Stimulated activated CD4-positive, alpha-beta T cell treated with anti-CD3 and anti-CD28 coated beads, TNF-alpha, amount 100 ng/mL, for 48 hours (primary cell): ENCODE measurements around the gene GATAD2A.

Experiments used
- DNase-seq, 3 donors: peaks; one replicate each; pipeline ENCODE4 v3.0.0-alpha.2; 2020; ENCODE audit warnings: low read depth in 3 of 3

The GATAD2A gene

DNA sequence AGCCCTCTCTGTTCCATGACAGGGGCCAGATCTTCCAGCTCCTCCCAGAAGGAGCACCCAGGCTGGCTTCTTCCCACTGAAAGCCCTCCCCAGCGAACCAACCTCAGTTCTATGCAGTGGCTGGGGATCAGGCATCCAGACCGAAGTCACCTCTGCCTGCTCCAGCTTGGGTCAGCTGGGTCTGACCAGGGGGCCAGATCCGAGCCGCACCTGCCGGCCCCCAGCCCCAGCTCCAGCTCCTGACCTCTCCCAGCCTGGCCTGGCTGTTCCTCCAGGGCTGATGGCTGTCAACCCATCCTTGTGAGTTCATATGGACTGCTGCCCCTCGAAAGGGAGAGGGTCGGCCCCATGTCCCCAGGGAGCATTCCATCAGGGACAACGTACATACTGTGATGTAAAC, 101.9 kb downstream of the GATAD2A start:
- DNase-seq: no peak

- DNase-seq: no peak
Measured at GRCh38 chr19:19508217-19508616, 102.7 kb downstream of the GATAD2A start.

- no peak for DNase-seq
Measured at GRCh38 chr19:19510432-19510831, 105.0 kb downstream of the GATAD2A start.

GRCh38 chr19:19513682-19514081, 108.2 kb downstream of the GATAD2A start:
- DNase-seq: no peak

DNA sequence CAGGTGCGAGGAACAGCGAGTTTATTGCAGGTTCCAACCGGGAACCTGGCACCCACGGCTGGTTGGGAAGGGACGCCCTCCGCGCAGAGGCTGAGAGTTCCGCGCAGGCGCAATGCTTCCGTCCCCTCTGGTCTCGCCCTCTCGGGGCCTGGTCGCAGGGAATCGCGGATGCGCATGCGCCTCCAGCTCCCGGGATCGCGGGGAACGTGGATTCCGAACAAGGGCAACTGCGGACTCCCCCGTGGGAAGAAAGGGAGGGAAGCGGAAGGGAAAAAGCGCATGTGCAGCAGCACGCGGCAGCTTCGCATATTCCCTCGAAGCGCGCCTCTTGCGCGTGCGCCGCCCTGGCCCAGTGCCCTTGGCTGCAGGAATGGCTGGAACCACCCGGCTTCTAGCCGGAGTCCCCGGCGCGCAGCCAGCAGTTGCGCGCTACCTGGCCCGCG, 108.8 kb downstream of the GATAD2A start:
- no peak for DNase-seq

DNA sequence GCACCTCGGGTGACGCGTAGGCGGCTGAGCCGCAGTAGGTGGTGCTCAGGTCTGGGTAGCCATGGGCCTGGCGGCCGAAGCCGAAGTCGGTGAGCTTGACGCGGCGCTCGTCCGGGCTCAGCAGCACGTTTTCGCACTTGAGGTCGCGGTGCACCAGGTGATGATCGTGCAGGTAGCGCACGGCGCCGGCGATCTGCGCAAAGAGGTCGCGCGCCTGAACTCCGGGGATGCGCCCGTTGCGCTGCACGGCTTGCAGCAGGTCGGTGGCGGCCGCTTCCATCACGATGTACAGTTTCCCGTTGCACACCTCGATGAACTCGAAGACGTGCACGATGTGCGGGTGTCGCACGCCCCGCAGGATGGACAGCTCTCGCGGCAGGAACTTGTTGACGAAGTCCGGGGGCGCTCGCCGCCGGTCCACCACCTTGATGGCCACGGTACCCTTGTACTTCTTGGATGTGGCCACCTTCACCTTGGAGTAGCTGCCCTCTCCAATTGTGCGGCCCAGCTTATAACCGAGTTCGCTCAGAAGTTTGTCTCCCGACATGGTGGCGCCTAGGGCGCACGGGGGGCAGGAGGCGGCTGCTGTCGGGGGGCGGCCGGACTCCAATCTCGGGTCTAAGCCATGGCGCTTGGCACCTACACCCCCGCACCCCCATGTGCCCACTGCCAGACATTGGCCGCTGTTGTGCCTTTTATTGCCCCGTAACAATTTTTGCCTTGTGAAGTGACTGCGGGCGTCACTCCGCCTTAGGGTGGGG, 109.6 kb downstream of the GATAD2A start, which contains the start of gene TSSK6:
TSS of gene TSSK6 (minus strand) at position 668 of the 761 bp plus-strand sequence. CDS start at position 547, 121 bp downstream.
- no peak for DNase-seq

DNA sequence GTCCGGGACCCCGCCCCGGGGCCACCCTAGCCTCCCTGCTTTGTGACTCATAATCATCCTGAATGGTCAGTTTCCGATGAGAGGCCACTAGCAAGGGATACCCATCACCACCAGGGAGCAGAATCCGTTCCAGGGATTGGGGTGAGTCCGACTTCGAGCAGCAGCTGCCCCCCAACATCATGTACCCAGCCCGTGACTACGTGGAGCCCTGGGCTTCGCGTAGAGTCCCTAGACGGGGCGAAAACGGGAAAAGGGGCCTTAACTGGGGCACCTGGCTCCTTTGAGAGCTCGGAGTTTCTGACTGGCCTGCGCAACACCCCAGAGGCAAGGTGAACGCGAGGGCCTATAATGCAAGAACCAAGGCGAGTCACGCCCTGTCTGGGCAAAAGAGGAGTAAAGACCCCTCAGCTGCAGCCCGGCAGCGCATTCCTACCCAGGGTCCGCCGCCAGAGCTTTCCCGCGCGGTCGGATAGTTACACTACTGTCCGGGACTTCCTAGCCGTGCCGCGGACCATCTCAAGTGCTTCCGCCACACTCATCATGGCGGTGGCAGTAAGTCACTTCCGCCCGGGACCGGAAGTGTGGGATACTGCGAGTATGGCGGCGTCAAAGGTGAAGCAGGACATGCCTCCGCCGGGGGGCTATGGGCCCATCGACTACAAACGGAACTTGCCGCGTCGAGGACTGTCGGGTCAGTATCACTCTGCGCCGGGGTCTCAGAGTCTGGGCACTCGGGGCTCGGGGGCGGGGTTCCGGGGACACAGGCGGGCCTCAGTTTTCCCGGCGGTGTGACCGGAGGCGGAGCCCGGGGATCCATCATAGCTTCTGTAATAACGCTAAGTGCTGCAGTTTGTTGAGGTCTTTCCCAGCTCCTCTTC, 110.4 kb downstream of the GATAD2A start, which contains the start of gene NDUFA13:
TSS of gene NDUFA13 (plus strand) at position 584 of the 878 bp plus-strand sequence. CDS start at position 598, 14 bp downstream.
- peak; percentile 84 to 90 (median 87) for DNase-seq

DNA sequence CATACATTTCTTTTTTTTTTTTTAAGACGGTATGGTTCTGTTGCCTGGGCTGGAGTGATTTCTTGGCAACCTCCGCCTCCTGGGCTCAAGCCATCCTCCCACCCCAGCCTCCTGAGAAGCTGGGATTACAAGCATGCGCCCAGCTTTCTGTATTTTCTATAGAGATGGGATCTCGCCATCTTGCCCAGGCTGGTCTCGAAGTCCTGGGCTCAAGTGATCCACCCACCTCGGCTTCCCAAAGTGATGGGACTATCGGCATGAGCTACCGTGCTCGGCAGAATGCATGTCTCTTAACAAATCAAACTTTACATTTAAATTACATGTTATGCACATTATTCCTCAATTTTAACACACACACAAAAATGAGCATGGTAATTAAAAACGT, 111.8 kb downstream of the GATAD2A start:
- DNase-seq: no peak

- DNase-seq: no peak
Measured at GRCh38 chr19:19520989-19521388, 115.5 kb downstream of the GATAD2A start.

- no peak for DNase-seq
Measured at GRCh38 chr19:19523177-19523576, 117.7 kb downstream of the GATAD2A start.

- no peak for DNase-seq
Measured at GRCh38 chr19:19524053-19524452, 118.6 kb downstream of the GATAD2A start.

DNA sequence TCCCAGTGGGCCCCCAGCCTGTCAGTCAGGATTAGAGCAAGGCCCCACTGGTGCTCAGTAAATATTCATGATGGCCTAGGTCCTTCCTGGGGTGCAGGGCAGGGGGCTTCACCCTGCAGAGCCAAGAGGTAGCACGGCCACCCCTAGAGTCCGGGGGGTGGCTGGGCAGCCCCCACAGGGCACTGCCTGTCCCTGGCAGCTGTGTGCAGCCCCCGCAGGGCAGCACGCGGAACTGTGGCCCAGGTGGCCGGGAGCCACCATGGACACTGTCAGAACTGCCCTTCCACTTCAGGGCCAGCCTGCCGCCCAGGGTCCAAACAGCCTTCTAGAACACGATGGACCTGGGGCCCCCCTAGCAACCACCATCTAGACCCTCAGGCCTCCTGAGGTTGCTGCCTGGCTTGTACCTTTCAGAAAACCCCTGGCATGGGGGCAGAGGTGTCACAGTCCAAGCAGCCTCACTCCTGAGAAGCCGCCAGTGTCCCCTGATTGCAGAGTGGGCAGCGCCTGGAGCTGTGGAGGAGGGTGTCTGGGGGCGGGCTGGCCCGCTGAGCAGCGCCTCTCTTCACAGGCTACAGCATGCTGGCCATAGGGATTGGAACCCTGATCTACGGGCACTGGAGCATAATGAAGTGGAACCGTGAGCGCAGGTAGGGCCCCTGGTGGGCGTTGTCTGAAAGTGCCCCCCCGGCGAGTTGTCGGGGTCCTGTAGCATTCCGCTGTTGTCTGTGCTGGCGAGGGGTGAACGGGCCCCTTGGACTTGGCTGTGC, 120.3 kb downstream of the GATAD2A start:
- no peak for DNase-seq

- DNase-seq: no peak
Measured at GRCh38 chr19:19526581-19527370, 121.3 kb downstream of the GATAD2A start.

DNA sequence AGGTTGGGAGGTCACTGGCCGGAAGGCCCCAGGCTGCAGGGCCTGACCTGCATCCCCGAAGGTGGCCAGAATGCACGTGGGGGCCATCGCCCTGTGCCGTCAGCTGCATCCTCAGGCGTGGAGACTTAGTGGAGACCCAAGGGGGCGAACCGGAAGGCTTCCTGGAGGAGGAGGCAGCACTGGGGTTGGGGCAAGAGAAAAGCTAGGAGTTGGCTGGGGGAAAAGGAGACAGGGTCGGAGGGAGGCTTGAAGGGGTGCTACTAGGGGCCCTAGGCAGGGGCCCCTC, 121.8 kb downstream of the GATAD2A start:
- DNase-seq: no peak

DNA sequence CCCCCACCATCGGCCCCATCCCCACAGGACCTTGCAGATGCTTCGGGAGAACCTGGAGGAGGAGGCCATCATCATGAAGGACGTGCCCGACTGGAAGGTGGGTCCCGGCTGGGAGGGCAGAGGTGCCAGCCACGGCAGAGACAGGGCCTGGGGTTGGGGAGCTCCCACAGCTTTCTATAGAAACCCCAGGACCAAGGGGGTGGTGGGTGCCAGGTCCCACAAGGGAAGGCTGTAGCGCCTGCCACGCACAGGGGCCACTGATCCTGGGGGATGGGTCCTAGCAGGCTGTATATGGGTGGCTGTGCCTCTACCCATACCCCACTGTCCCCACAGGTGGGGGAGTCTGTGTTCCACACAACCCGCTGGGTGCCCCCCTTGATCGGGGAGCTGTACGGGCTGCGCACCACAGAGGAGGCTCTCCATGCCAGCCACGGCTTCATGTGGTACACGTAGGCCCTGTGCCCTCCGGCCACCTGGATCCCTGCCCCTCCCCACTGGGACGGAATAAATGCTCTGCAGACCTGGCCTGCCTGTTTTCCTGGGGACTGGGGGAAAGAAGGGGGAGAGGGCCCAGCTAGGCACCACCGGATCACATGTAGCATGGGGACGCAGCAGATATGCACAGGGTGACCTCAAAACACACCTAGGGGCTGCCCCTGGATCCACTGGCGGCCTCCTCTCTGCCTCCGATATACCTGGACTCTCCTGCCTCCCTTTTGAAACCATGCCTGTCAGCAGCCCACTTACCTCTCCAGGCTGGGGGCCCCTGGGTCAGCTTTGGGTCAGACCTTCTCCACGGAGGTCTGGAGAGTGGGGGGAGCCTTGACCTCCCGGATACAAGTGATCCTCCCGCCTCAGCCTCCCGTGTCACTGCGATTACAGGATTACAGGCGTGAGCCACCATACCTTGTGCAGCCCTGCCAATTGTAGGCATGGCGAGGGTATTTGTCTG, 122.5 kb downstream of the GATAD2A start:
- DNase-seq: no peak

- no peak for DNase-seq
Measured at GRCh38 chr19:19528721-19529490, 123.4 kb downstream of the GATAD2A start, which contains the start of gene YJEFN3. Gene YJEFN3, plus strand, starts transcription at chr19:19528911. Its CDS starts 22 bp downstream, at chr19:19528933.

- no peak for DNase-seq
Measured at GRCh38 chr19:19529783-19530422, 124.4 kb downstream of the GATAD2A start.

GRCh38 chr19:19530423-19530804, 124.9 kb downstream of the GATAD2A start:
- DNase-seq: no peak

DNA sequence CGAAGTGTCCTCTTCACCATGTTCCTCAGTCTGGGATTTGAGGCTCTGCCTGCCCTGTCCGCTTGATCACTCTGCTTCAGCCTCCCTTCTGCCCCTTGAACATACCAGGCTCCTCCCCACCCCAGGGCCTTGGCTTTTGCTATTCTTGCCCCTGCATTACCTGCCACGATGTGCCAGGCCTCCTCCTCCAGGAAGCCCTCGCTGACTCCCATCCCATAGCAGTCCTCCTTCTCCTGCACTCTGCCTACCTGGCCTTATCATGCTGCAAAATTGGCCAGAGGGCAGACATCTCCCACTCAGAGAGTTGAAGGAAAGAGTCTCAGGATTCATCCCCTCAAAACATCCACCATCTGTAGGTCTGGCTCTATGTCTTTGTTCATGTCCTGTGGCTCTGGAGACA, 125.4 kb downstream of the GATAD2A start:
- no peak for DNase-seq
